Endometrial microvascular endothelial cells (primary cell): ENCODE results near the gene WDR33. TPM values are rescaled to one million over a fixed set of nuclear protein-coding genes. Genes with fewer than 3 reads are reported as not detected.

ENCODE experiments used
- in situ Hi-C: cut with HindIII; loops from 2 replicates; pipeline ENCODE4 v1.10.0; 2017; ENCODE audit warnings: low sequenced_read_pairs, low pct_unique_long_range_greater_than_20kb; ENCODE audit errors: inconsistent ontology term
- total RNA-seq: library from RNA; depleted of rRNA; stranded (reverse); fragments of >200 nt; gene quantifications from one replicate; pipeline ENCODE4 v1.2.3, GENCODE V29; 2015; ENCODE audit errors: inconsistent ontology term

WDR33 gene
- total RNA-seq, 1 donor from 2014 or later, result 18.0 TPM

DNA sequence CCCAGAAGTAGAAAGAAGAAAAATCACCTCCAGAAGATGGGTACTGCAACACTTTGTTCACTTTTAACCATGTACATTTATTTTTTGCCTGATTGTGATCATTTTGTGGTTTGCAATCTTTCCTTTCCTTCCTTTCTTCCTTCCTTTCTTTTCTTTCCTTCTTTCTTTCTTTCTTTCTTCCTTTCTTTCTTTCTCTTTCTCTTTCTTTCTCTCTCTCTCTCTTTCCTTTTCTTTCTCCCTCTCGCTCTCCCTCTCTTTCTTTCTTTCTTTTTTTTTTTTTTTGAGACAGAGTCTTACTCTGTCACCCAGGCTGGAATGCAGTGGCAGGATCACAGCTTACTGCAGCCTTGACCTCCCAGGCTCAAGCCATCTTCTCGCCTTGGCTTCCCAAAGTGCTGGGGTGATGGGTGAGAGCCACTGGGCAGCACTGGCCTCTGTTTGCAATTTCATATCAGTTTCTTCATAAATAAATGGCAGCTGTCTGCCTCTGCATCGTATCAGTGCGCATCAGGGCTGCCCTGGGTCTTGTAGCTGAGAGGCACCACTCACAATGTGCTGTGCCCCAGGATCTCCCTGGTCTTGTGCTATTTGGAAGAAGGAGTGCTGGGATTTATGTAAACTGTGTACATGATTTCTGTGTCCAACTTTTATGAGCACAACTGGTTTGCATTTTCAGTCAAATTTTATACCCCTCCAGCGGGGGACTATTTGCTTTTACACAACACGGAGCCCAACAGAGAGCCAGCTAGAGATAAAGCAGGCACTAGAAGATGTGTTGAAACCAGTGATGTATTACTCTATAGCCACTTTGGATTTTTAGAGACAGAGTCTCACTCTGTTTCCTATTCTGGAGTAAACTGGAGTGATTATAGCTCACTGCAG, 128.8 kb downstream of the WDR33 start:
- in situ Hi-C loops, result no loop called here

DNA sequence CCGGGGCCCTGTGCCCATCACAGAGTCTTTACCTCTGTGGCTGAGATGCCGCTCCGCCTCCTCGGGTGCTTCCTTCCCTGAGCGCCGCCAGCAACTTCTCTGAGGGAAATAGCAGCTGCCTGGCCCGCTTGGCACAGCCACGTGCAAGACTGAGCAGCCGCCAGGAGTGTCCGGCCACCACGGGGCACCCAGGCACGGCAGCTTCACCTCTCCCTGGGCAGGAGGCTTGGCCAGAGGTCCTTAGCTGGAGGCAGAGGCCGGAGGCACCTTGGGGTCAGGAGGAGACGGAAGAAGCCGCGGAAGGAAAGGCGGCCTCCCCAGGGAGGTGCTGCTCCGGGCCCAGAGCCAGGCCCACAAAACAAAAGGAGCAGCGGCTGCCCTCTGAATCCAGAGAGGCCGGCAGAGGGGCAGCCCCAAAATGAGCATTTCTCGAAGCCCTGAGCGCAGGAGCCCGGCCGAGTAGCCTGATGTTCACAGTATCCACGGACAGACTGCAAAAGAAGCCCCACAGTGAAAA, 129.6 kb downstream of the WDR33 start:
- in situ Hi-C loops, result no loop called here

DNA sequence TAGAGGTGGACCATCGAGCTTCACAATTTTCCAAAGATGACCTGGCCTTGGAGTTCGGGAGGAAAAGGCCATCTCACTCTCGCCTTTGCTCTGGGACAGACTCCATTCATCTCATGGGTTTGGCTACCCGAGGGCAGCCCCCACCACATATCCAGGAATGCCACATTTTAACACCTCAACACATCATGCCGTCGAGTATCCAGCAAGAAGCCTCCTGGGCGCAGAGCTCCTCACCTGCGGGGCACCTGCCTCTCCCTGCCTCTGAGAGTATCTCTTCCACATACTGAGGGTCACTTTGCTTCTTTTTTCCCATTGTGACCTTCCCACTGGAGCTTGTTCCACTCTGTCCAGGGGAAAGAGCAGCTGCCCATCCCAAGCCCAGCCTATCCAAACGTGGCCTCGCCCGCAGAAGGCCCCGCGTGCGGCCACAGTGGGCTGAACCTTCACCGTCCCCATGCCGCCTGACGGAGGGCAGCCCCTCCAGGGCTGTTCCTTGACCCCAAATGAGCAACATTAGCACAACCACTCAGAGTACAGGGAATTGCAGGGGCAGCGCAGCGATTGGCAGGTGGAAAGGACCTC, 130.2 kb downstream of the WDR33 start:
- in situ Hi-C loops, result no loop called here

DNA sequence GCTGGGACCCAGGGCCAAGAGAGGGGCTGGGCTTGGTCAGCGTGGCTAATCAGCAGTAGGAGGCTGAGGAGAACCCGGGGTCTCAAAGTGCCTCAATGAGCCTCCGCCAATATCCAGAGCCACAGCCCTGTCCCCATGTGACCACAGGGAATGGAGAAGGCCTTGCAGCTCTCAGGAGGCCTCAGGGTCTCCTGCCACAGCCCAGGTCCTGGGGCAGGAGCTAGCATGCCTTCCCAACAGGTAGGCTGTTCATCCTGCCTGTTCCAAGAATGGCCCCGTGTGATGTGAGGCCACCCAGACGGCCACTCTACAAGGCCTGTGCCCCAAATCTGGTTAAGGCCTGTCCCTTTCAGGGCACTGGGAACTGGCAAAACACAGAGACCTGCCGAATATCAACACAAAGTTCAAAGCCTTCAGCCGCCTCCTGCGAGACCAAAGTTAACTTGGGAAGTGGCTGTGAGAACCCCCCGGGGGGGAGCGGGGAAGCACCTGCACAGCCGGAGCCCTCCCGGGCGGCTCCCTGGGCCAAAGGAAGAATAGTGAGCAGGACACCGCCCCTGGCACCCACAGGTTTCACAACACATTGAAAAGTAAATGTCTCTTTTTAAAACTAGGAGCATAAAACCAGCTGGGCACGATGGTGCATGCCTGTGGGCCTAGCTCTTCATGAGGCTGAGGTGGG, 131.2 kb downstream of the WDR33 start:
- in situ Hi-C loops, result no loop called here

DNA sequence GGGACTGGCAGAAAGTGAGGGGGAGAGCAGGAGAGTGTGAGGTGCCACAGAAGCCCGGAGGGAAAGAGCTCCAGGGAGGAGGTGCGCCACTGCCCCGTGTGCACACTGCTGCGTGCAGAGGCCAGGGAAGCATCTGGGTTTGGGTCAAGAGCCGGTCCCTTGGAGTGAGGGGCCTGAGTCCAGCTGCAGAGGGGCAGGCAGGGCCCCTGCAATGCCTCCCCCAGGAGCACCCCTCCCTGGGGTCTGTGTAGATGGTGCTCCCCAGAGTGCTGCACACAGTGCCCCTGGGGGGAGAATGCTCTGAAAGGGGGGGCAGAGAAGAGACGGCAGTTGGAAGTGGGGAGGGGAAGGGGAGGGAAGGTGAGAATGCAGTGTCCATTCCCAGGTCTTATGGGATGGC, 132.0 kb downstream of the WDR33 start:
- in situ Hi-C loops, result no loop called here

DNA sequence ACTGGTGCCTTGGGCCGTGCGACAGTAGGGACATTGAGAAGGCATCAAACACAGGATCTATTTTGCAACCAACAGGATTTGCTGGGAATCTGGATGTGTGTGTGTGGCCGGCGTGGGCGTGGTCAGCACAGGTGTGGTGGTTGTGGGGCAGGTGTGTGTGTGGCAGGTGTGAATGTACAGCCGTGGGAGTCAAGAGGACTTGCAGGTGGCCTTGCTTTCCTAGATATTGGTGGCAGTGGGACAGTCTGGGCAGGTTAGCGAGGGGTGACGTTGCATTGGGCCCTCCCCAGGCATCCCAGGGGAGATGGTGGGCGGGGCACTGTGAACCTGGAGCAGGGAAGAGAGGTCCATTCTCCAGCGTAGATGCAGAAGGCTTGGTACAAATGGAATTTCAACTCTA, 132.4 kb downstream of the WDR33 start:
- in situ Hi-C loops, result no loop called here

DNA sequence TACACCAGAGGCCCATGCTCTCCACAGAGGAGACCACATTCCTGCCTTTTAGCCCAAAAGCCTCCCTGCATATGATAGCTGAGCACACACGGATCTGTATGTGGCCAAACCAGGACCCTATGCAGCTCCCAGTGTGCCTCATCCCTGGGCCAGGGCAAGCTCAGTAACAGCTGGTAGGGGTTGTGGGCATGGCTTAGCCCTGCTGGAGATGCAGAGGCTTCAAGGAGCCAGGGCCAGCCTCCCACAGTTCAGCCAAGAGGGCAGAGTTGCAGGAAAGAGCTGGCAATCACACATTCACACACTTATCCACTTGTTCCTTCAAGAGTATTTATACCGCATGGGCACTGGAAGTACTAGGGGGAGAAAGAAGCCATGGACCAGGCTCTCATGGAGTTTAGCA, 134.1 kb downstream of the WDR33 start:
- in situ Hi-C loops, result no loop called here

DNA sequence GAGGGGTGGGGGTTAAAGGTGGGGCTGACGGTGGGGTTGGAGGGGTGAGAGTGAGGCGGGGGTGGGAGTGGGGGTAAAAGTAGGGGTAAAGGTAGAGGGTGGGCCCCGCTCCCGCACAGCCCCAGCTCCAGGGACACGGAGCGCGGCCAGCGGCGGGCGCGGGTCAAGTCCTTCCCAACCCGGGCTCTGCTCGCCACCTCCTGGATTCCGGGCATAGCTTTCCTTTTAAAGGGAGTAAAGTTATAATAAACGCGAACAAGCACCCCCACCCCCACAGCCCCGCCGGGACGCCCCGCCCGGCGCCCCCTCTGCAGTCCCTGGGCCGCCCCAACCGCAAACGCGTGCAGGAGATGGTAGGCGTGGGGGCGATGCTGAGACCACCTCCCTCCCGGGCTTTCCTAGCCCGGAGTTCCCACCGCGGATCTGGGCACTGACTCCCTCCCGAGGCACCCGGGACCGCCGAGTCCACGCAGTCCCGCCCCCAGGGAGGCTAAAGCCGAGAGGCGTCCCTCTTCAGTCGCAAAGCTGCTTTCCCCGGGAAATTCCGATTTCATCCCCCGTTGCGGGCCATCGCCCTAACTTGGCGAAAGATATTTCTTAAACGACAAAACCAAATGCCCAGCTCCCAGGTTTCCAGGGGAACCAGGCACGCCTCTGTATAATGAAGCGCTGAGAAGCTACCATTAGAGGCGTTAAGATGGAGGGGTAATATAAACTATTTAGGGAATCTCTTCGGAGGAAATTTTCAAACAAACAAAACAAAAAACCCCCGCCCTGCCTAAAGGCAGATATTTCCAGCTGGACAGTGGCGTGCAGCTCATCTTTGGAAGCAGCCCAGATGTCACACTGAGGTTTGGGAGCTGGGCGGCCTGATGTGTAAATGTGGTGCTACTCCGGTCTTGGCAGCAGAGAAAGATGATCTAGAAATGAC, 135.4 kb downstream of the WDR33 start, which contains the start of gene LIMS2:
LIMS2 (minus strand) TSS at position 200 of the 931 bp plus-strand sequence. CDS start 506 bp downstream, outside the sequence.
- in situ Hi-C loops, result no loop called here

DNA sequence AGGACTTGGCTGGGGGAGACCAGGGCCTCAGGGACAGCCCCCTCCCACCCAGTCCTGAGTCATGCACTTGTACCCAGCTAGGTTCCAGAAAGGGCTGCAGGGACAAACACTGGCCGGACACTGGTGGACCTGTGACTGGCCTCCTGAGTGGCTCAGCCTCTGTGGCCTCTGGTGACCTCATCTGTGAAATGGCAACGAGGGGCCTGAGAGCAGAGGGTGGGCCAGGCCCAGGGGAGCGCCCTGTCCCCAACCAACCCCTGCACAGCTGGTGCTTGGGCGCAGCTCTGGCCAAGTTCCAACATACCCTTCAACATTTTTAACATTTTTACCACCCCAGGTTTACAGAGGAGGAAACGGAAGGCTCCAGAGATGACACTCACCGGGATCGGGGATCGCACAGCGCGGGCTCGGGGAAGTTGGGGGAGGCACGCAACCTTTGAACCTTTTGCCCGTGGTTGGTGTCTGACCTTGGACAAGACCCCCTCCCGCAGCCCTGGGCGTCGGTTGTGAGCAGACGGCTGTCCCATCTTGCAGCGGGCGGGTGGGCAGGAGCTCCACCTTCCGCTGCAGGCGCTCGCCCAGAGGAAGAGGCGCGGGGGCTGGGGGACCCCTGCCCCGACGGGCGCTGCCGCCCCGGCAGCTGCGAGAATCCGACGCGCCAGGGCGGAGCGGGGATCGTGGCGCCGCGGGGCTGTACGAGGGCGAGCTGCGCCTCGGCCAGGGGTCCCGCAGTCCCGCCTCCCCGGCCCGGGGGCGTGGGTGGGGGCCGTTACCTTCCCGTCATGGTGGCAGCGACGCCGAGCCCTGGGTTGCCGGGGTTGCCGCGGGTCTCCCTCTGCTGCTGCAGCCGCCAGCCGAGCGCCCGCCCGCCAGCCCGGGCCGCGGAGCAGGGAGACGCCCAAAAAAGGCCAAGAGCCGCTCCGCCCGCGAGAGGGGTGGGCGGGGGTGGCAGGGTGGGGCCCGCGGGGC, 136.4 kb downstream of the WDR33 start:
- in situ Hi-C loops, result no loop called here

DNA sequence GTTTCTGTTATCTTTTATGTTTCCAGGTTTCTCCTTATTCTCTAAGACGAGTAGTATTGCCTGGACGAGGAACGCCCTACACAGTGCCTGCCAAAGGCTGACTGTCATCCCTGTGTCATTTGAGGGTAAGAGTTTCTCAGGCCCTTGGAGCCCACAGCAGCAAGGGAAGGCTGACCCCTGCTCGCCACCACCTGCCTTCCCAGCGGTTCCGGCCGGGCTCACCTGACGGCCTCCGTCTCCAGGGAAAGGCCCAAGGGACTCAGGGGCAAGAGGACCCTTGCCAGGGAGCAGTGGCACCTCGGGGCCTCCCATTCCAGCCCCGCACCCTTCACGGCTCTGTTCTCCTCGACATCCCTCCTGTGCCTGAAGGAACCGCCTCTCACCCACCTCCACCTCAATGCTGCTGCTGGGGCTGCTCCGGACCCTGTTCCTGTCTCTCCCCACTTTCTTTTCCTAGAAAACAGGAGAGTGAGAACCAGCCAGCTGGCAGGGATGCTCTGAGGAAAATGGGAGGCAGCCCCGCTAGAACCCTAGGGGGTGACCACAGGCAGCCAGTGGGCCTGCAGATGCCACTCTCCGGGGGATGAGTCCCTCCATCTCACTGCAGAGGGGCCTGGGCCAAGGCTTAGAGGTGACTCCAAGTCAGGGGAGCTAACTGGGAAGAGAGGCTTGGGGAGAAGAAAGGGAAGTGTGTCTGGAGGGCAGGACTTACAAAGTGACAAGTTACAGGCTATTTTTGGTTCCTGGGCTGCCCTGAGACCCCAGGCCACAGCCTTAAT, 137.5 kb downstream of the WDR33 start:
- in situ Hi-C loops, result no loop called here

DNA sequence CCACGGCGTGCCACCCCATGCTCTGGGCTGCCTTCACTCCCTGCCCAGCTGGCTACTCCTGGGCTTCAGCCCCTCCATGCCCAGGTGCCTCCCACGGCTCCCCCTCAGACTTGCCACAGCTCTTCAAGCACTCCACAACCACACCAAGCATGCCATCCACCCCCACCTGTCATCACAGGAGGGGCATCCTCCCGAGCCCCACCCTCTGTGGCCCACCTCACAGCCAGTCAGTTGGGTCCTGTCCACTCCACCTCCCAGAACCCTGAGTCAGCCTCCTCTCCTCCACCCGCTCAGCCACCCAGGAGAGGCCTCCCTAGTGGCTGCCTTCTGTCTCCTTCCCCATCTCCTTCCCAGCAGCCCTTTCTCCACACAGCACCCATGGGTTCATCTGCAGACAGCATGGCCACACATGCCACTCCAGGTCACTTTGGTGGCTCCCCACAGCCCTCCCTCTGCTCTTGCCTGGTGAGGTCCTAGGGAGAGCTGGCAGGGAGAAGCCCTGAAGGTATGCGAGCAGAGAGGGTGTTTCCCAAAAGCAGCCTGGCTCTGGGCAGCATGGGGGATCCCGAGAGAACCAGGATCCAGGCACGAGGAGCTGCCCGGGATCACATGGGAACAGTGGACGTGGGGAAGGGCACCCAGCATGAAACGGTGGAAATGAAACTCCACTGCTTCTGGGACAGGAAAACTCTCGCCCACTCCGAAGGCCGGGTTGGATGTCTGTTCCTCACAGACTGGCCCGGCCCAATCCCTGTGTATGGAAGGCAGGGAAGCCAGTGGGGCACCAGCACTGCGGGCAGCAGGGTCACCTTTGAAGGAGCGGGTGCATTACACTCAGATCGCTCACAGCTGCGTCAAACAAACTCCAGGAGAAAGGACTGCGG, 138.4 kb downstream of the WDR33 start:
- in situ Hi-C loops, result no loop called here

DNA sequence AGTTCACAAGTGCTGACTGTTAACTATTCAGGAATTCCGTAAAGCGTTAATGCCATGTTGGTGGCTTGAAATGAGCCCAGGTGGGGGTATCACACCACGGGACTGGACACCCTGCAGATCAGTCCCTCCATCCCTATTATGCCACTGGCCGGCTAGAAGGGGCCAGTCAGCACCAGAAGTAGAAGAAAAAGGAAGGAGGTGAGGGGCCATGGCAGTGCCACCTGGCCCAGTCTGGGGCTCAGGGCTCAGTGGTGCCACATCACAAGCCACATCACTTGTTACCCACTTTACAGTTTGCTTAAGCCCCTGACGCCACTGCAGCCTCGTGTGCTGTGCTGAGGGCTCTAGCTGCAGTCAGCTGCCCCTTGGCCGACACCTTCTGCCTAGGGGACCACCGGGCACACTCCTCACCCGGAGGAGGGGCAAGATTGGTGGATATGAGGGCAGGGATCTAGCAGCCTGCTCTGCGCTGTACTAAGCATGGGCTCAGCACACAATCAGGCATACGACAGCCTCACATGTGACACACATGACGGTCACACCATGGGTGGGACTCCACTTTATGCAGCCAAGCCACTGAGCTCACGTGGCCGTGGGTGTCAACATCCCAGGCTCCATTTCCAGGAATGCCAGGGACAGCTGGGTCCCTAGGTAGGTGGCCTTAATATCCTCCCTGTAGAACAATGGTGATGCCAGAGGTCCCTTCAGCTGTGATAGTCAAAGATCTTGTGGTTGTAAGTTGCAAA, 139.2 kb downstream of the WDR33 start:
- in situ Hi-C loops, result no loop called here

DNA sequence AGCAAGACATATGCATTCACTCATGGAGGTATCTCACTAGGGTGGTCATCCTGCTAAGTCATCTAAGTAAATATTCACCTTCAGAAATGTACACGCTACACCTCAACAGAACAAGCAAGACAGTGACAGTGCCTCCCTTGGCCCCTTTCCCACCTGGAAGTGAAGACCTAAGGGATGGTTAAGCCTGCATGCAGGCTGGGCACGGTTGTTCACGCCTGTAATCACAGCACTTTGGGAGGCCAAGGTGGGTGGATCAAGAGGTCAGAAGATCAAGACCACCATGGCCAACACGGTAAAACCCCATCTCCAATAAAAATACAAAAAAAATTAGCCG, 140.0 kb downstream of the WDR33 start:
- in situ Hi-C loops, result no loop called here

DNA sequence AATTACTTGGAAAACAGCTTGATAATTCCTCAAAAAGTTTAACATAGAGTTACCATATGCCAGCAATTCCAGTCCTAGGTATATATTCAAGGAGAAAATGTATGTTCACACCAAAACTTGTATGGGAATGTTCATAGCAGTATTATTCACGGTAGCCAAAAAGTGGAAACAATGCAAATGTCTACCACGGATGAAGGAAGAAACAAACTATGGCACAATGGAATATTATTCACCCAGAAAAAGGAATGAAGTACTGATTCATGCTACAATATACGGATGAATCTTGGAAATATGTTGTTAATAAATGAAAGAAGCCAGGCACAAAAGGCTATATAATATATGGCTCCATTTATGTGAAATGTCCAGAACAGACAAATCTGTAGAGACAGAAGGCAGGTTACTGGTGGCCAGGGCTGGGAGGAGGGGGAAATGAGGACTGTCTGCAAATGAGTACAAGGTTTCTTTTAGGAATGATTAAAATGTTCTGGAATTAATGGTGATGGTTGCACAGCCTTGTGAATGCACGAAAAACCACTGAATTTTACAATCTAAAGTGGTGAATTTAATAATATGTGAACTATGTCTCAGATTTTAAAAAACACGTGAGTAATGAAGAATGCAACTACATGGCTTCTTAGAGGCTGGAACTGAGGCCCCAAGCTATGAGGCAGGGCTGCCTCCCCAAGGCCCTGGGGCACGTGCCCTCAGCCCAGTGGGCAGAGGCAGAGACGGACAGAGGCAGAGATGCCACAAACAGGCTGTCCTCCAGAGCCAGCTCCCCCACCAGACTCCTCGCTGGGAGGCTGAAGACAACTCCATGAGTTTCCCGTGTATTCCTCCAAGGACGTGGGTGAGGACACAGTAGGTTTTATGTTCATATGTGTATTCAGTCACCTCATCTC, 140.7 kb downstream of the WDR33 start:
- in situ Hi-C loops, result no loop called here

DNA sequence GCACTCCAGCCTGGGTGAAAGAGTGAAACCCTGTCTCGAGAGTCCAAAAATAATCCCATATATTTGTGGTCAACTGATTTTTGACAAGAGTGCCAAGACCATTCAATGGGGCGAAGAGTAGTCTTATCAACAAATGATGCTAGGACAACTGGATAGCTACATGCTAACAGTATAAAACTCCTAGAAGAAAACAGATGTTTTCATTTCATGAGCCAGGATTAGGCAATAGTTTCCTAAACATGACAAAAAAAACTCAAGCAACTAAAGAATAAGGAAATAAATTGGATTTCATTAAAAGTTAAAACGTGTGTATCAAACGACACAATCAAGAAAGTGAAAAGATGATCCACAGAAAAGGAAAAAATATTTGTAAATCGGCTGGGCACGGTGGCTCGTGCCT, 141.9 kb downstream of the WDR33 start:
- in situ Hi-C loops, result no loop called here
